HFF-Myc (cell line): ENCODE results near the gene STT3B.

Experiments
- DNase-seq: peaks from one replicate; pipeline ENCODE4 v3.0.0-alpha.2; 2011; ENCODE audit warnings: low read depth; ENCODE audit errors: extremely low read depth
- H3K4me3 ChIP-seq: replicated peaks from 2 replicates; pipeline ENCODE4 v1.5.1; 2011; ENCODE audit warnings: low read depth, mild to moderate bottlenecking, control low read depth, low read length
- CTCF ChIP-seq: IDR thresholded peaks from 2 replicates; pipeline ENCODE4 v1.5.1; 2012; ENCODE audit warnings: mild to moderate bottlenecking, low read depth, low read length, control low read depth; ENCODE audit errors: missing control alignments

STT3B gene

DNA sequence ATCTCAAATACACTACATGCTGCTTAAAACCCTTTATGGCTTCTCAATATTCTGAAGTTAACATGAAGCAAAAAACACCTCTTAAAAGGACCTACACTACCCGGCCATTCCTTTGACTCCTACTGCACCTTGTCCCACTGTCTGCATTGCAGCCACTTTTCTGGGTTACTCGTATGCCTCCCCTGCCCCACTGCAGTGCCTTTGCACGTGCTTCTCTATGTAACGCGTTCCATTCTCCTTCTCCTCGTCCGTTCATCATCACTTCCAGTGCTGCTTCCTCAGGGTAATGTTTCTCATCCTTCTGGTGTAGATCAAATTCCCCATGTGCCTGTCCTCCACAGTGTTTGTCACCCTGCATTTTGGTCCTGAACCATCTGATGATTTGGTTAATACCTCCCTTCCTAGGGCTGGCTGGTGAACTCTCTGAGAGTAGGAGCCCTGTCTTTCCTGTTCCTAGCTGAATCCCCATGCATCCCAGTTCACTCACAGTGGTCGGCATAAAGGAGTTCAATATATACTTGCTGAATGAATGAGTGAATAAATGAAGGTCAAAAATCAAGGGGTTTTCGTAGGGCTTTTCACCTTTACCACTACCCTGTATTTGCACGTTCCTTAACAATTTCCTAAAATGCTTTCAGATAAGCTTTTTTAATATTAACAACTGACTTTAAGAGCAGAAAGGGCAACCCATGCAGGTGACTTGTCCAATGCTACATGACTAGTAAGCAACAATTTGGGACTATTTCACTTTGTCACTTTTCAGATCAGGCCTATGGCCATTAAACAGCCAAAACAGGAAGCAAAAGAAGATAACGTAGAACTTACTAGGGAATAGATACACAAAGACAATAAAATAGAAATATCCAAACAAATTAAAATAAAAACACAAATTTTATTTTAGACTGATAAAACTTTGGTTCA is 2.4 kb upstream of the STT3B start:
- no peak for DNase-seq
- no peak for TF ChIP-seq CTCF
- no peak overlapping the region for H3K4me3 ChIP-seq

DNA sequence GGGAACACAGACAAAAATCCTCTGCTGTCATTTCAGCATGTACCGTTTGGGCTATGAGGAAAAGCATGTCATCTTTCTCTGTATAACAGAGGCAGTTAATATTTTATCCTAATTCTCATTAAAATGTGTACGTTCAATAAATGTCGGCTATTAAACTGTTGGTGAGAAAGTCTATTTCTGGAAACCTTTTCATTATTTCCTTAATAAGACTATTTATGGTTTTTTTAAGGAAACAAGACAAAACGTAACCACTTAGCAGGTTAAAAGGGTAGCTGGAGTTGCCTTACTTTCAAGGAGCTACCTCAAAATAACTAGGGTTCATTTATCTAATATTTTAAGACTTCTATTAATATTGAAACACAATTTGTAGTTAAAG is 1.8 kb upstream of the STT3B start:
- DNase-seq, result no peak
- H3K4me3 ChIP-seq, result peak overlapping the region; percentile 72
- no peak for TF ChIP-seq CTCF

DNA sequence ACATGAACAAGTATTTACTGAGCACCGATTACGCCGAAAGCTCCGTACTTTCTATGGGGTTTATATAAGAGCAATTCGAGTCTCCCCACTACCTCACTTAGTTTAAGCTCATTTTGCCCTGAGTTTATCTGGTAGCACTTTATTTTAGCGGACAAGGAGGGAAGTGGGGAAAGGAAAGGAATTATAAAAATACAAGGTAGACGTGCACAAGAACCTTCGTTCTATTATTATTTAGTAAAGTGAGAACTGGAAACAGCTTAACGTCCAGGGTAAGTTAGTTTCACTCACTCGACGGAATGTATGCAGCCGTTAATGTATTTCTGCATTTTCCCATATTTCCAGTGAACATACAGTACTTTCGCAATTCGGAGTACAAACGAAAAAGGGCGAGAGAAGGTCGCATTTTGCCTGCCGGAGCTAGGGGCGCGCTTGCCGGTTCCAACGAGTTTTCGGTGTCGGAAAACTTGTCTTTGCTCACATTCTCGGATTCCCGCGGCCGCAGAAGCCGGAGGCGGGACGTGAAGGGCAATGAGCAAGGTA is 1.2 kb upstream of the STT3B start:
- DNase-seq, result no peak
- no peak for TF ChIP-seq CTCF
- peak overlapping the region; percentile 72 for H3K4me3 ChIP-seq

DNA sequence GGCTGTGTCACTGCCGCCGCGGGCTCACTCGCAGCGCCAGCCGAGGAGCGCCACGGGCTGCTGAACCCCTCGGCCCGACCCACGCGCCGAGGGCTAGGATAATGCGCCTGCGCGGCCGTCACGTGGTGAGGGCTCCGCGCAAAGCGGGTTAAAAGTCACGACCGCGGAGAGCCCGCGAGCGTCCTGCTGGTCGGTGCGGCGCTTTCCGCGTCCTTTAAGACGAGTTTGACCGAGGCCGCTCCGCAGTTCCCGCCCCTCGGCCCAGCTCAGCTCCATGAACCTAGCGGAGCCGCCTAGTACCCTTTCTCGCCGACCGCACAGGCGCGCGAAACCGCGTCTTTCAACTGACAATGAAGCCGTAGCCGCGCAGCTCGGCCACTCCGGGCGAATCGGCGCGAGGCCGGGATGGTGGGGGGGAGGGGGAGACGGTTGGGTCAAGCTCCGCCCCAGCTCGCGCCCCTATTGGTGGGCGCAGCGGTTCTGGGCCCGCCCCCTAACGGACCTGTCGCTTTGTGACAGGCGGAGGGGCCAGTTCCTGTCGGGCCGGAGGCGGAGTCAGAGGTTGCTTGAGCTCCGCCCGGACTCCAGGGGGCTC is 636 bp upstream of the STT3B start:
- H3K4me3 ChIP-seq, result peak overlapping the region; percentile 72
- DNase-seq, result peak; percentile 89
- TF ChIP-seq CTCF, result no peak

GRCh38 chr3:31533169-31534064 is 692 bp downstream of the STT3B start:
- no peak for TF ChIP-seq CTCF
- H3K4me3 ChIP-seq, result peak overlapping the region; percentile 72
- no peak for DNase-seq

GRCh38 chr3:31534065-31534425 is 1.3 kb downstream of the STT3B start:
- no peak for TF ChIP-seq CTCF
- no peak for DNase-seq

More at GRCh38 chr3:31534065-31534425, 1.3 kb downstream of the STT3B start:
- H3K4me3 ChIP-seq, result peak overlapping the region; percentile 72
